Measurements from ENCODE around the gene DGKG. TPM values are rescaled to one million over a fixed set of nuclear protein-coding genes. Genes with fewer than 3 reads are reported as not detected.

The DGKG gene
- total RNA-seq, 4 donors from 2014 or later = 1.1 to 9.5 (median 1.7) TPM

DNA sequence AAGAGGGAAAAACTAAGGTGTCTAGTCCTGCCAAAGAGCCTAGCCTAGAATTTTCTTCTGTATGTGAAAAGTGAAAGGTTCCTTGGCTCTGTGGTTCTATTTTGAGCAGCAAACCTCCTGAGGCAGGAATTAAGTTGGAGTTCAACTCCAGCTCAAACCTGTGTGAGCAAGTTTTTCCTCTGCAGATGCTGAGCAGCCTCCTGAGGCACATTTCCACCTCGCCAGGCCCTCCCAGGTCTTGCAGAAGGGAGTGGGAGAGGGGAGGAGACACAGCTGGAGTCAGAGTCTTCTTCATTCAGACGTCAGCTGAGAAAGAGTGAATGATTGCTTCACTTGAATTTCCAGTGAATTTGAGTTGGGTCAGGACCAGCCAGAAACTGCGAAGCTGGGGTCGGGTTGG is 183.6 kb downstream of the DGKG start:
- WGBS, 2 donors = 43 to 54% methylated on average over 4 of the region's 4 CpGs
- no peak for DNase-seq (ENCODE audit: low spot score in 2 of 2)
- TF ChIP-seq POLR2A (IDR thresholded peaks at IDR 0.05) (no peak), CTCF (IDR thresholded peaks at IDR 0.05) (no peak)
- intact Hi-C loops (cut with DNase I; ENCODE audit: low total_unique reads) = no loop called here
- H3K4me3 ChIP-seq (ENCODE audit: low read depth, poor library complexity, severe bottlenecking) = no peak overlapping the region

GRCh38 chr3:186176373-186176990 is 185.6 kb downstream of the DGKG start:
- no peak for DNase-seq (ENCODE audit: low spot score in 2 of 2)
- intact Hi-C loops (cut with DNase I; ENCODE audit: low total_unique reads) = no loop called here
- no peak for TF ChIP-seq CTCF (IDR thresholded peaks at IDR 0.05)
- no peak for TF ChIP-seq POLR2A (IDR thresholded peaks at IDR 0.05)
- WGBS, 2 donors = 44 to 51% methylated on average over 6 of the region's 6 CpGs
- H3K4me3 ChIP-seq (ENCODE audit: low read depth, poor library complexity, severe bottlenecking) = no peak overlapping the region

- no peak for TF ChIP-seq POLR2A (IDR thresholded peaks at IDR 0.05)
- no peak for TF ChIP-seq CTCF (IDR thresholded peaks at IDR 0.05)
- WGBS, 2 donors = 87 to 93% methylated on average over 9 of the region's 9 CpGs
- H3K4me3 ChIP-seq (ENCODE audit: low read depth, poor library complexity, severe bottlenecking) = no peak overlapping the region
- intact Hi-C loops (cut with DNase I; ENCODE audit: low total_unique reads) = no loop called here
- DNase-seq (ENCODE audit: low spot score in 2 of 2) = no peak
Measured at GRCh38 chr3:186173224-186173815, 188.7 kb downstream of the DGKG start.

- TF ChIP-seq CTCF (IDR thresholded peaks at IDR 0.05) = no peak
- TF ChIP-seq POLR2A (IDR thresholded peaks at IDR 0.05) = no peak
- no peak for DNase-seq (ENCODE audit: low spot score in 2 of 2)
- no peak overlapping the region for H3K4me3 ChIP-seq (ENCODE audit: low read depth, poor library complexity, severe bottlenecking)
- WGBS, 2 donors = 54 to 71% methylated on average over 2 of the region's 2 CpGs
- intact Hi-C loops (cut with DNase I; ENCODE audit: low total_unique reads) = no loop called here
Measured at GRCh38 chr3:186172353-186172752, 189.7 kb downstream of the DGKG start.

DNA sequence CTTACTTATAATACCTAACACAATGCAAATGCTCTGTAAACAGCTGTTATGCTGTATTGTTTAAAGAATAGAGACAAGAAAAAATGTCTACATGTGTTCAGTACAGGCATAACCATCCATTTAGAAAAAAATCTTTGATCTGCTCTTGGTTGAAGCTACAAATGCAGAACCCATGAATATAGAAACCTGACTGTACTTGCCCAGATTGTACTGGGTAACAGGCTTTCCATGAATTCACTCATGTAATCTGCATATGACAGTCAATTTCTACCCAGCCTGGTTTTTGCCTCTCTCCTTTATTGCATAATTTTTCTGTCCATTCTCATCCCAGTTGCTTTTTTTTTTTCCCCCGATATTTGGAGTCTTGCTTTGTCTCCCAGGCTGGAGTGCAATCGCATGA is 190.5 kb downstream of the DGKG start:
- TF ChIP-seq CTCF (IDR thresholded peaks at IDR 0.05) = no peak
- no peak for TF ChIP-seq POLR2A (IDR thresholded peaks at IDR 0.05)
- DNase-seq (ENCODE audit: low spot score in 2 of 2) = no peak
- intact Hi-C loops (cut with DNase I; ENCODE audit: low total_unique reads) = no loop called here
- no peak overlapping the region for H3K4me3 ChIP-seq (ENCODE audit: low read depth, poor library complexity, severe bottlenecking)
- WGBS, 2 donors = 57 to 60% methylated on average over 2 of the region's 2 CpGs

- WGBS, 2 donors = 26 to 47% methylated on average over 2 of the region's 2 CpGs
- no peak for TF ChIP-seq POLR2A (IDR thresholded peaks at IDR 0.05)
- no peak for TF ChIP-seq CTCF (IDR thresholded peaks at IDR 0.05)
- intact Hi-C loops (cut with DNase I; ENCODE audit: low total_unique reads) = no loop called here
- H3K4me3 ChIP-seq (ENCODE audit: low read depth, poor library complexity, severe bottlenecking) = no peak overlapping the region
- DNase-seq (ENCODE audit: low spot score in 2 of 2) = no peak
Measured at GRCh38 chr3:186170516-186170915, 191.5 kb downstream of the DGKG start.

Data from lower leg skin (tissue), 4 donors.